ENCODE measurements around the gene ARHGAP42. TPM values are rescaled to one million over a fixed set of nuclear protein-coding genes. Genes with fewer than 3 reads are reported as not detected.

ARHGAP42 gene
- total RNA-seq, 1 donor from 2014 or later, result 21.2 TPM

DNA sequence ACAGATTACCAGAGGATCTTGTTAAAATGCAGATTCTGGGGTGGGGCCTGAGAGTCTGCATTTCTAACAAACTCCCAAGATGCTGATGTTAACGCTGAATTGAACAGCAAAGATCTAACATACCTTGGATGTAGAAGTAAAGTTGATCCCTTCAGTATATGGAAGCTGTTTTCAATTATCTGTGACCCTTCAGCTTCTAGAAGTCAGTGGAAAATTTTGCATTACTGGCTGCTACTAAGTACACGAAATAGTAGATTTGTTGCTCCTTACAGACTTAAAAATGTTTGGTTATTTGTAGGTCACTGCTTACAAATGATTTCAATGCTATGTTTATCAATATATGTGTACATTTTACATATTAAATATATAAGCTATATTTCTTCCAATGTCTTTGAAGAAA is 107.4 kb downstream of the ARHGAP42 start:
- DNase-seq (ENCODE audit: low read depth), result no peak

DNA sequence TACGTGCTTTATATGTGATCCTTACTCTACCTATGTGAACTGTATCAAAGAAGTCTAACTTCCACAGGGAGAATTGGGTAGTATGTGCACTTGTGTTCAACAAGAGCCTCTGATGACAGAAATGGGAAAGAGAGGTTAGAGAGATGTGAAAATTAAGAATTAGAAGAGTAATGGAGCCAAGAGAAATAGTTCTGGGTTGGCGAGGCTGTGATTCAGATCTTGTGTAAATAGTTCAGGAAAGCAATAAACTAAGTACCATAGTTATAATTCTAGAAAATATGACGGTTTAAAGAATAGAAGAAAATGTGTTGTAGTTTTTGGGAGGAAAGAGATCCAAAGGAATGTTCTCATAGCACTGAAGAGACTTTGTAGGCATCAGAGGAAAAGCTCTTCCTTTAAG is 112.4 kb downstream of the ARHGAP42 start:
- no peak for DNase-seq (ENCODE audit: low read depth)

DNA sequence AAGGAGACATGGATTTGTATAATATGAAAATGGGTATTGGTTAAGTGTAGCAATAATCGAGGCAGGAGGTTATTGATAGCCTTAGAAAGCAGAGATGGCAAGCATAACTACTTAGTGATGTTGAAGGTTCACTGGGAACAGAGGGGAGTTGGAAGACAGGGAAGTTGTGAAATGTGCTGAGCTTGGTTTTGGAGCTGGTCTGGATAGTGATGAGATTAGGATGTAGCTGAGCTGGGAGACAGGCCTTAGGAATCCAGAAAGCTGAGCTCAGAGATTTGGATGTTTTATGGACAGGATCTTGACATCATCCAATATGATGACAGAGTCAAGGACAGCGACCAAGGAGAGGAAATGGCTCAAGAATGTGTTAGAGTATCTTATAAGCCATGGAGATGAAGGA is 113.1 kb downstream of the ARHGAP42 start:
- DNase-seq (ENCODE audit: low read depth), result no peak

DNA sequence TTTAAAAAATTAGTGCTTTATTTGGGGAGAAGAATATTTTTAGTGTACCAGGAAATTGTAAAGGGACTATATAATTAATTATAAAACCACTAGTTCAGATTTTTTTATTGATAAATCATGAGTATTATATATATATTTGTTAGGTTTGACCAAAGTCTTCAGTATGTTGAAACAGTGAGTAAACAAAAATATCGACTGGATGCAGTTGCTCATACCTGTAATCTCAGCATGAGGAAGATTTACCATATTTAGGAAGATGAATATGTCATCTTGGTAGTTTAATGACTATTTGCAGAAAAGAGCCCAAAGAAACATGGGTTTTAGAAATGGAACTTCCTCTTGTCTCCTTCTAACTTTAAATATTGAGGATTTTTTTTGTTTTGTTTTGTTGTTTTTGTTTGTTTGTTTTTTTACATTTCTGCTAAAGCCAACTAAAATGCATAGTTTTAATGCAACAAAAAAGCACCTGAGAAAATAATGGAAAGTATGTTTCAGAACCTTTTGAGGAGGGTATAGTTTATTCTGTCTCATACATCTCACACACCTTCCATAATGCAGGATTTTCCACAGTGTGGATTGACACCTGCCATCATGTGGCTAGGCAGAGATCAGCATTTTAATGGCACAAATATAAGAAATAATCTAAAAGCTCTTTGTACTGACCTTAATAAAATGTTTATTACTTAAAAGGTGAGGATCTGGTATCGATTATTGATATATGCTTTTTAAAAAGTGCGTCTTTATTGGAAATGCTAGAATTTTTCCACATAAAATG is 114.3 kb downstream of the ARHGAP42 start:
- DNase-seq (ENCODE audit: low read depth), result no peak

GRCh38 chr11:100805506-100806199 is 118.6 kb downstream of the ARHGAP42 start:
- no peak for DNase-seq (ENCODE audit: low read depth)

DNA sequence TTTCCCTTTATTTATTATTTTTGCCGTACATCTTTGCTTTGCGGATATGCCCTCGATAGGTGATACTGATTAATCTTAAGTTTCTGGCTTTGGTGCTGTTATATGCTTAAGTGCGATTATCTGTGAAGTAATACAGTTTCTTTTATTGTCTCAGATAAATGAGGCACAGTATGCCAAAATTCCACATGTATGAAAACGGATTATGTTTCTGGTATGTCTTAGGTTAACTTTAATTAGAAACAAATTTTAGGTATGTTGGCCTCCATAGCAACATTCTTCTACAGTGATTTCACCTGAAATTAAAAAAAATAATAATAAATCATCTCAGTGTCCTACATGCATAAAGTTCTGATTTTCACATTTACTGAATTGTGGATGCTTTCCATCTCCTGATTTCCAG is 119.2 kb downstream of the ARHGAP42 start:
- no peak for DNase-seq (ENCODE audit: low read depth)

DNA sequence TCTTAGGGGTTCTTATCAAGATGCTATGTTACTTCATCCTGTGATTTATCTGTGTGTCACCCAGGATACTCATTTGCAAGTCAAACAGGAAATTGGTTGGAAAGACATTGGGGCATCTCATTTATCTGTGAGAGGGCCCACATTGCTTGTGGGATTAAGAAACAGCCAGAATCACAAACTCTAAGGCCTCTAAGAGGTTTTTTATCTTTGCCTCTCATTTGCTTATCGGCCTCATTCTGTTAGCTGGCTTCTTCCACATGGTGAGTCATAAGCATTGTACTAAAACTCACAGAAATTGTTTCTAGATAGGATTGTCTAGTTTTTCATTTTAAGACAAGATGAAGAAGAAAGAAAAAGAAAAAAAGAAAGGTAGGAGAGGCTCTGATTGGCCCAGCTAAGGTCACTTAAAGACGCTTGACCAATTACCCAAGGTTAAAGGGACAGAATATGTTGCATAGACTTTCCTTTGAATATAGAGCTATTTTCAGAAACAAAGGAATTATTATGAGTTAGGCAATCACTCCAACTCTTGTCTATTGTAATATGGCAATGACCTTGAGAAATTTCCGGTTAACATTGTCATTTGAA is 121.9 kb downstream of the ARHGAP42 start:
- DNase-seq (ENCODE audit: low read depth), result no peak

GRCh38 chr11:100810146-100810545 is 123.1 kb downstream of the ARHGAP42 start:
- DNase-seq (ENCODE audit: low read depth), result no peak

- DNase-seq (ENCODE audit: low read depth), result no peak
These were observed 123.6 kb downstream of the ARHGAP42 start for GRCh38 chr11:100810666-100811065.

DNA sequence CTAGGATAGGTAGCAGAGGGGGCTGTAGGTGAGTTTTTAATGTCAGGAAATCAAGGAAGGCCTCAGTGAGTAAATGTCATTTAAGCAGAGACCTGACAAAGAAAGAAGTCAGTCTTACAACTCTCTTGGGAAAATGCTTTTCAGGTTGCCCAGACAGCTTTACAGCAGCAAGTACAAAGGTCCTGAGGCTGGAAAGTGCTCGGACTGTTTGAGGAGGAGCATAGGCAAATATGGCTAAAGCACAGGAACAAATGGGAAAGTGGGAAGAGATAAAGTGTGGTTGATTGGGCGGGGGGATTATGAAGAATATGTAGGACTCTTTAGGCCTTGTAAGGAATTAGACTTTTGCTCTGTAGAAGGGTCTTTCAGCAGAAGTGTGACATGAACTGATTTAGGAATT is 125.4 kb downstream of the ARHGAP42 start:
- DNase-seq (ENCODE audit: low read depth), result no peak

DNA sequence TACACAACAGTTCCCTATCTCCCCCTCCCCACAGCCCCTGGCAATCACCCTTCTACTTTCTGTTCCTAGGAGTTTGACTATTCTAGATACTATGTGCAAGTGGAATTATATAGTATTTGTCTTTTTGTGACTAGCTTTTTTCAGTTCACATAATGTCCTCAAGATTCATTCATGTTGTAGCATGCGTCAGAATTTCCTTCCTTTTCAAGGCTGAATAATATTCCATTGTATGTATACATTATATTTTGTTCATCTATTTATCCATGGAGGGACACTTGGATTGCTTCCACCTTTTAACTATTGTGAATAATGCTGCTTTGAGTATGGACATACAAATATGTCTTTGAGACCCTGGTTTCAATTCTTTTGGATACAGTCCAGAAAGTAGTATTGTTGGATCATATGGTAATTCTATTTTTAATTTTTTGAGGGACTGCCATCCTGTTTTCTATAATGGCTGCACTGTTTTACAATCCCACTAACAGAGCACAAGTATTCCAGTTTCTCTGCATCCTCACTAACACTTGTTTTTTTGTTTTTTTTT is 128.8 kb downstream of the ARHGAP42 start:
- DNase-seq (ENCODE audit: low read depth), result no peak

DNA sequence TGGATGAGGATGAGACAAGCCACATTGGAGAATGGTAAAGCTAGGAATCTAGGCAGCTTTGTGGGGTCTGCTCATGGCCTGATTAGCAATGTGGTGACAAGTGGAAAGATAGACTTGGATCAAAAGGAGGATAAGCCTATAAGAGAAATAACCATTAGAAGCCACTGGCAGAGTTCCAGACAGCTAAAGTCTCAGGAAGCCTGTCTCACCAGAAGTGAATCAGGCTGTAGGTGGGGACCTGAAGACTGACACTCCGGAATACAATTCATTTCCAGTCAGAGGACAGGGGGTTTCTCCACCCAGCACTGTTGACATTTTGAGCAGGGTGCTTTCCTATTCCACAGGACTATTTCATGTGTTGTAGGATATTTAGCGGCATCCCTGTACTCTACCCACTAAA is 129.7 kb downstream of the ARHGAP42 start:
- DNase-seq (ENCODE audit: low read depth), result no peak

GRCh38 chr11:100817620-100818019 is 130.5 kb downstream of the ARHGAP42 start:
- no peak for DNase-seq (ENCODE audit: low read depth)

- no peak for DNase-seq (ENCODE audit: low read depth)
These were observed 133.5 kb downstream of the ARHGAP42 start for GRCh38 chr11:100820621-100821020.

GRCh38 chr11:100821198-100821597 is 134.1 kb downstream of the ARHGAP42 start:
- DNase-seq (ENCODE audit: low read depth), result no peak

GRCh38 chr11:100823360-100823759 is 136.3 kb downstream of the ARHGAP42 start:
- DNase-seq (ENCODE audit: low read depth), result no peak

- no peak for DNase-seq (ENCODE audit: low read depth)
These were observed 137.1 kb downstream of the ARHGAP42 start for GRCh38 chr11:100824041-100824809.

DNA sequence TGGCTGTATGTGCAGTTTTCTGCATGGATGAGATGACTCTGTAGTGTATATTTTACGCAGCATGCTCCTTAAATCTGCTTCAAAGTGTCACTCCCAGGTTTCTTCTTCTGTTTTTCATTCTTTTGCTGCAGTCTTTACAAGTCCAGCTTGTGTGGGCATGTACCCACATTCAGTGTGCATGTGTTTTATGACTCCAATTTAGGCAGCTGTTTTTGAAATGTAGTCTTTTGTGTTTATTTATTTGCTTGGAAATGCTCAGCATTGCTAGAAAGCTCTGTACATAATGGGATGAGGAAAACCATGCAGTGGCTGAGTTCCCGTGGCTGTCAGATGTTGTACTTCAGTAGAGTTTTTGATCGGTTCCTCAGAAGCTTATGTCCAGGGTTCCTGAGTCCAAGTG is 138.5 kb downstream of the ARHGAP42 start:
- no peak for DNase-seq (ENCODE audit: low read depth)

DNA sequence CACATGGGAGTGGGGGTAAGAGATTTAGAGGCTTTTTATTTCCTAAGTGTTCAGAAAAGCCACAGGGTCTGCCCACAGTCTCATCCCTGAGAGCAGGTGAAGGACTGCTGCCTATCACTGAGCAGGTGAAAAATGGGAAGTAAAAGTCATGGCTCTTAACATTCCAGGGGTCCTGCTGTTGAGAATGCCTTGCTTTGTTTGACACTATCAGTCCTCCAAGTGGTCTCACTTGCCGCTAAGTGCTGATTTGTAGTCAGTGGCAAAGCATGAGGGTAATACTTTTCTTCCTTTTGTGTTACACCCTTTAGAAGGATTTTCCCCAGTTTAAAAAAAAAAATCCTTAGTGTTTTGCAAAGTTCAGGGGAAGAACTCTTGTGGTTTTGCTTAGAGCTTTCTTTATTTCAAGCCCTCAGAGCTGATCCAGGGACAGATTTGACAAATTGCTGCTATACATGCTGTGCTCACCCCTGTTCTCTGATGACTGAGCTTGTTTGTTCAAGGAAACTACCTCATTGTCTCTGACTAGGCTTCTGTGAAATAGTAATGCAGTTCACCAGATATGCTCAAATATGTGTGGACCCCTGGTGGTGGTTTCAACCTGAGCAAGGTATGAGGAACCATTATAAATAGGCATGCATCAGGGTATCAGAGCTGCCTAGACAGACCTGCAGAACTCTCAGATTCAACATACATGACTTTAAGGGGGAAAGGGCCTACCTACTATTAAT is 141.0 kb downstream of the ARHGAP42 start:
- DNase-seq (ENCODE audit: low read depth), result no peak

- no peak for DNase-seq (ENCODE audit: low read depth)
These were observed 143.2 kb downstream of the ARHGAP42 start for GRCh38 chr11:100830274-100830673.

Measured in myocyte (in vitro differentiated cells).